K562 (cell line): ENCODE results near the gene FBN1. TPM values are rescaled to one million over a fixed set of nuclear protein-coding genes. Genes with fewer than 3 reads are reported as not detected.

Source experiments
- ATAC-seq: fragments of 200-7000 bp; cut with Tn5 transposase; 3 replicates; pipeline ENCODE4 v1.9.1; 2020; ENCODE audit warnings: moderate library complexity
- BruUV-seq: library from RNA; stranded (reverse); fragments of 400-500 nt; replicated peaks from 2 replicates; lab custom pipeline; 2021; lab: Mats Ljungman, UMichigan
- CTCF ChIA-PET: fragments of 300-600 bp; formaldehyde crosslinking; extraction: SDS; loops from one replicate; lab custom pipeline; 2021; ENCODE audit warnings: low intra/inter-chr PET ratio; lab: Yijun Ruan, JAX
- POLR2A ChIA-PET: fragments of 300-600, 350-650 bp; sonication (Branson Sonifier 250); formaldehyde crosslinking; extraction: SDS; loops from one replicate; lab custom pipeline; 2021; ENCODE audit warnings: antibody characterized with exemption, inconsistent platforms; lab: Yijun Ruan, JAX
- DNase-seq, 4 experiments: peaks; one replicate each; pipeline versions ENCODE4 v3.0.0 to v3.0.0-alpha.2; 2011 to 2018; ENCODE audit warnings: low spot score in 3 of 4, mixed read lengths in 3 of 4; ENCODE audit errors: extremely low read depth in 1 of 4
- FAIRE-seq: peaks from 2 replicates; lab custom pipeline; 2011; peaks lifted over from hg19 to GRCh38; lab: Jason Lieb, UNC
- H2AFZ ChIP-seq: 2 replicates; pipeline ENCODE4 v1.6.0; 2011; ENCODE audit warnings: low read depth, low read length, control low read depth, inconsistent platforms
- H3K27ac ChIP-seq: fragments of 200-600 bp; 3 replicates; pipeline ENCODE4 v1.8.0; 2011; ENCODE audit warnings: low read depth, mild to moderate bottlenecking, control low read depth, inconsistent platforms, low read length, moderate library complexity, mixed read lengths; ENCODE audit errors: extremely low read depth
- H3K27me3 ChIP-seq, 2 experiments: fragments of 300-600 bp in 1 of 2; 2 replicates in 1 of 2; 3 replicates in 1 of 2; pipeline versions ENCODE4 v1.6.0 to v1.8.0; 2011; ENCODE audit warnings: inconsistent platforms in 2 of 2, low read length in 2 of 2, mild to moderate bottlenecking in 1 of 2, mixed read lengths in 1 of 2, moderate library complexity in 1 of 2; ENCODE audit not compliant: control insufficient read depth in 2 of 2, insufficient read depth in 2 of 2
- H3K36me3 ChIP-seq: fragments of 300-600 bp; 3 replicates; pipeline ENCODE4 v1.8.0; 2011; ENCODE audit warnings: mild to moderate bottlenecking, low read length, inconsistent platforms; ENCODE audit not compliant: control insufficient read depth, insufficient read depth
- H3K4me1 ChIP-seq, 2 experiments: fragments of 200-600 bp in 1 of 2; replicated peaks in 1 of 2; 2 replicates in 1 of 2; 3 replicates in 1 of 2; pipeline versions ENCODE4 v1.5.1 to v1.8.0; 2011; ENCODE audit warnings: inconsistent platforms in 2 of 2, low read length in 2 of 2, mild to moderate bottlenecking in 1 of 2, mixed read lengths in 1 of 2, moderate library complexity in 1 of 2; ENCODE audit not compliant: control insufficient read depth in 2 of 2, insufficient read depth in 2 of 2
- H3K4me2 ChIP-seq: 2 replicates; pipeline ENCODE4 v1.6.1; 2011; ENCODE audit warnings: low read length, control low read depth, inconsistent platforms, mixed read lengths; ENCODE audit not compliant: insufficient read depth
- H3K4me3 ChIP-seq: fragments of 200-600 bp; sonication (generic), shearing (Covaris generic); 2 replicates; pipeline ENCODE4 v1.5.1; 2016; ENCODE audit warnings: control low read depth, inconsistent platforms
- H3K79me2 ChIP-seq: fragments of 200-600 bp; 3 replicates; pipeline ENCODE4 v1.8.0; 2011; ENCODE audit warnings: low read length, inconsistent platforms; ENCODE audit not compliant: control insufficient read depth, insufficient read depth
- H3K9ac ChIP-seq, 2 experiments: 2 replicates each; pipeline versions ENCODE4 v1.6.0 to v1.6.1; 2011; ENCODE audit warnings: low read depth in 2 of 2, low read length in 2 of 2, control low read depth in 1 of 2, inconsistent platforms in 1 of 2, mild to moderate bottlenecking in 1 of 2, mixed read lengths in 1 of 2; ENCODE audit not compliant: insufficient read depth in 1 of 2
- H3K9me1 ChIP-seq: one replicate; pipeline ENCODE4 v1.6.0; 2011; ENCODE audit warnings: inconsistent platforms, mild to moderate bottlenecking, low read length, moderate library complexity; ENCODE audit not compliant: control insufficient read depth, insufficient read depth
- H3K9me3 ChIP-seq: replicated peaks from 2 replicates; pipeline ENCODE4 v1.5.1; 2011; ENCODE audit warnings: low read depth, low read length, inconsistent platforms; ENCODE audit not compliant: control insufficient read depth, insufficient read depth
- H4K20me1 ChIP-seq: replicated peaks from 2 replicates; pipeline ENCODE4 v1.6.1; 2011; ENCODE audit warnings: low read length, inconsistent platforms, mixed read lengths; ENCODE audit not compliant: control insufficient read depth, insufficient read depth
- NCOA4 ChIP-seq: fragments of 450-650 bp; IDR thresholded peaks from 2 replicates; pipeline ENCODE4 v1.6.1; 2018; ENCODE audit warnings: mild to moderate bottlenecking; ENCODE audit not compliant: partially characterized antibody
- NFRKB ChIP-seq: fragments of 450-650 bp; IDR thresholded peaks from 2 replicates; pipeline ENCODE4 v1.6.1; 2016; ENCODE audit warnings: low read depth
- WGBS: fragments of 100-300 bp; shearing (Covaris generic); methylation state at CpG from one replicate; pipeline ENCODE4 v1.1.6; 2016; ENCODE audit warnings: low coverage, mixed read lengths; ENCODE audit not compliant: insufficient coverage; ENCODE audit errors: missing lambda C conversion rate; 5-methylcytosine and 5-hydroxymethylcytosine counted together
- in situ Hi-C: fragments of 300-500 bp; cut with MboI; formaldehyde crosslinking; loops from 4 replicates; pipeline ENCODE4 v1.15.0; 2018; ENCODE audit warnings: inconsistent platforms, mixed read lengths
- intact Hi-C: fragments of 100-400 bp; cut with micrococcal nuclease; formaldehyde crosslinking; loops from 2 replicates; pipeline ENCODE4 v1.14.2; 2022
- polyA plus RNA-seq, 8 experiments: library from polyadenylated mRNA; depleted of rRNA in 4 of 8; stranded (reverse) in 5 of 8; unstranded in 3 of 8; fragments of >200 nt; fragmentation: Nextera tagmentation in 2 of 8; fragmentation: Illumina TruSeq in 1 of 8; extraction: Ambion mirVana in 2 of 8; extraction: Trizol in 1 of 8; gene quantifications; 2 replicates each; pipeline versions ENCODE4 v1.2.1 to v1.2.3, GENCODE V29; 2011 to 2014; ENCODE audit warnings: inconsistent platforms in 1 of 8, missing spikeins in 1 of 8
- total RNA-seq, 7 experiments: library from RNA; depleted of rRNA in 6 of 7; stranded (reverse); fragments of >200 nt in 6 of 7; fragmentation: Illumina TruSeq in 2 of 7; extraction: Trizol in 2 of 7; gene quantifications; 2 replicates each; pipeline versions ENCODE4 v1.2.1 to v1.2.3, GENCODE V29; 2011 to 2021; ENCODE audit warnings: low replicate concordance in 1 of 7
- TF ChIP-seq, protein P1 (sequence below): fragments of 450-650 bp; IDR thresholded peaks from 2 replicates; pipeline ENCODE4 v1.6.1; 2017; ENCODE audit warnings: antibody characterized with exemption

The FBN1 gene
- total and polyA plus RNA-seq, 9 of the 15 experiments (the other 6 are each of a cell fraction or from before 2014, with no cell fraction given): 0.15 to 1.2 (median 0.60) TPM

DNA sequence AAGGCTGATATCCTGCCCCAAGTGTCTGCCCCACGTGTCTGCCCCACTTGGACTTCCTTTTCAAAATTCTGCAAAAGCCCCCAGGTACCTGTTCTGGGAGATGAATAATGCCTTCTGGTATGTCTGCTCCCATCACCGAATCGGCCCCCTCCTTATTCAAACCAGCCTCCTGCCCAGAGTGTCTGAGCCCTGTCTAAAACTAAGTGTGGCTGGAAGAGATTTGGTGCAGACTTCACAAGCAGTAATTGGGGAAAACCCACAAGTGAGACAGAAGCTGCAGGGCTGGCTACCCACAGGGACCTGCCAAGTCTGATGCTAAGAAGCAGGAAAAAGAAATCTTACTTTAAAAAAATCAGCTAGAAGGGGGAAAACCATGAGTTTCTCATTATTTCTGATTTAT is 229.2 kb downstream of the FBN1 start:
- Histone ChIP-seq H3K27ac (no peak overlapping the region), H4K20me1 (no peaks in the 10 kb centered on the region), H3K9me3 (no peaks in the 10 kb centered on the region), H3K27me3 (peaks cover 10 to 15% of the 10 kb centered on the region in 2 experiments), H3K4me3 (no peak overlapping the region), H2AFZ (no peak overlapping the region), H3K4me1 (no peaks in the 10 kb centered on the region), H3K36me3 (no peaks in the 10 kb centered on the region), H3K4me2 (no peak overlapping the region), H3K79me2 (no peaks in the 10 kb centered on the region), H3K9ac (no peak overlapping the region), H3K9me1 (no peaks in the 10 kb centered on the region)
- ChIA-PET CTCF (no interaction called here), POLR2A (interaction anchor here (0.6 kb wide), 1 partner anchor 1229 kb away, joined by 3 read pairs; no protein-coding TSS in a partner anchor)
- intact Hi-C loops: no loop called here
- no peak for TF ChIP-seq NFRKB
- TF ChIP-seq, protein P1, sequence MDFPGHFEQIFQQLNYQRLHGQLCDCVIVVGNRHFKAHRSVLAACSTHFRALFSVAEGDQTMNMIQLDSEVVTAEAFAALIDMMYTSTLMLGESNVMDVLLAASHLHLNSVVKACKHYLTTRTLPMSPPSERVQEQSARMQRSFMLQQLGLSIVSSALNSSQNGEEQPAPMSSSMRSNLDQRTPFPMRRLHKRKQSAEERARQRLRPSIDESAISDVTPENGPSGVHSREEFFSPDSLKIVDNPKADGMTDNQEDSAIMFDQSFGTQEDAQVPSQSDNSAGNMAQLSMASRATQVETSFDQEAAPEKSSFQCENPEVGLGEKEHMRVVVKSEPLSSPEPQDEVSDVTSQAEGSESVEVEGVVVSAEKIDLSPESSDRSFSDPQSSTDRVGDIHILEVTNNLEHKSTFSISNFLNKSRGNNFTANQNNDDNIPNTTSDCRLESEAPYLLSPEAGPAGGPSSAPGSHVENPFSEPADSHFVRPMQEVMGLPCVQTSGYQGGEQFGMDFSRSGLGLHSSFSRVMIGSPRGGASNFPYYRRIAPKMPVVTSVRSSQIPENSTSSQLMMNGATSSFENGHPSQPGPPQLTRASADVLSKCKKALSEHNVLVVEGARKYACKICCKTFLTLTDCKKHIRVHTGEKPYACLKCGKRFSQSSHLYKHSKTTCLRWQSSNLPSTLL: no peak
- no peak for TF ChIP-seq NCOA4
- no peak for DNase-seq
- no TSS peak for BruUV-seq
- in situ Hi-C loops: no loop called here
- FAIRE-seq: no peak
- WGBS: 0% methylated on average over 3 of the region's 3 CpGs
- no peak for ATAC-seq
